ENCODE results near the gene ABCB11.

DNA sequence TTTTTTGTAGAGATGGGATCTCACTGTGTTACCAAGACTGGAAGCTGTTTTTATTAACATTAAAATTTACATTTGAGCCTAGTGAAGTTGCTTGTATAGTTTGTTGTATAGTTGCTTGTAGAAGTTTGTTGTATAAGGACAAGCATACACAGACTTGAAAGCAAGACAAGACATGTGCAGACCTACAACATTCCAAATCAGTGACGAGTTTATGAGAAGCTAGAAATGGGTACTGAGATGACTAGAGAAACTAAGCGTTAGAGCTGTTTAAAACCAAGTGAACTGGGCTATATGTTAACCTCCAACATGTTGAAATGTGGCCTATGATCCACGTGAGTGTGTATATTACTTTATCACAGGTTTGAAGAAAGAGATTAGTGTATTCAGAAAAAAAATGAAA lies 39.1 kb downstream of the ABCB11 start:
- TF ChIP-seq, protein P1, sequence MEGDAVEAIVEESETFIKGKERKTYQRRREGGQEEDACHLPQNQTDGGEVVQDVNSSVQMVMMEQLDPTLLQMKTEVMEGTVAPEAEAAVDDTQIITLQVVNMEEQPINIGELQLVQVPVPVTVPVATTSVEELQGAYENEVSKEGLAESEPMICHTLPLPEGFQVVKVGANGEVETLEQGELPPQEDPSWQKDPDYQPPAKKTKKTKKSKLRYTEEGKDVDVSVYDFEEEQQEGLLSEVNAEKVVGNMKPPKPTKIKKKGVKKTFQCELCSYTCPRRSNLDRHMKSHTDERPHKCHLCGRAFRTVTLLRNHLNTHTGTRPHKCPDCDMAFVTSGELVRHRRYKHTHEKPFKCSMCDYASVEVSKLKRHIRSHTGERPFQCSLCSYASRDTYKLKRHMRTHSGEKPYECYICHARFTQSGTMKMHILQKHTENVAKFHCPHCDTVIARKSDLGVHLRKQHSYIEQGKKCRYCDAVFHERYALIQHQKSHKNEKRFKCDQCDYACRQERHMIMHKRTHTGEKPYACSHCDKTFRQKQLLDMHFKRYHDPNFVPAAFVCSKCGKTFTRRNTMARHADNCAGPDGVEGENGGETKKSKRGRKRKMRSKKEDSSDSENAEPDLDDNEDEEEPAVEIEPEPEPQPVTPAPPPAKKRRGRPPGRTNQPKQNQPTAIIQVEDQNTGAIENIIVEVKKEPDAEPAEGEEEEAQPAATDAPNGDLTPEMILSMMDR (IDR thresholded peaks at IDR 0.05): no peak
- TF ChIP-seq EP300 (IDR thresholded peaks at IDR 0.05) (no peak), POLR2AphosphoS5 (IDR thresholded peaks at IDR 0.05) (no peak), POLR2A (IDR thresholded peaks at IDR 0.05) (no peak)

All from sigmoid colon (tissue), 4 donors.